Transverse colon (tissue), 4 donors: ENCODE data around the gene GAD2.

Experiments
- CTCF ChIP-seq, 5 experiments: fragments of 200-600 bp in 3 of 5; fragments of 450-650 bp in 2 of 5; sonication (generic) in 3 of 5; IDR thresholded peaks; 1 replicate in 2 of 5; 2 replicates in 3 of 5; pipeline ENCODE4 v1.5.1; 2016 to 2017; ENCODE audit warnings: antibody characterized with exemption in 5 of 5, inconsistent platforms in 3 of 5, mild to moderate bottlenecking in 2 of 5, moderate library complexity in 1 of 5
- EP300 ChIP-seq: sonication (generic); formaldehyde crosslinking; IDR thresholded peaks from one replicate; pipeline ENCODE4 v1.6.1; 2017; ENCODE audit warnings: antibody characterized with exemption, low read depth
- POLR2A ChIP-seq: fragments of 450-650 bp; IDR thresholded peaks from one replicate; pipeline ENCODE4 v1.6.1; 2016; ENCODE audit warnings: antibody characterized with exemption, mild to moderate bottlenecking, moderate library complexity
- POLR2AphosphoS5 ChIP-seq, 3 donors: sonication (generic); formaldehyde crosslinking; IDR thresholded peaks; one replicate each; pipeline ENCODE4 v1.6.1; 2016; ENCODE audit warnings: antibody characterized with exemption in 3 of 3

GRCh38 chr10:26303366-26303765, 86.8 kb downstream of the GAD2 start:
- TF ChIP-seq POLR2AphosphoS5 (IDR thresholded peaks at IDR 0.05) = no peak
- no peak for TF ChIP-seq CTCF (IDR thresholded peaks at IDR 0.05)
- TF ChIP-seq POLR2A = no peak
- TF ChIP-seq EP300 = no peak
